CD4-positive, CD25-positive, alpha-beta regulatory T cell (primary cell): ENCODE results near the gene TANGO6. TPM values are rescaled to one million over a fixed set of nuclear protein-coding genes. Genes with fewer than 3 reads are reported as not detected.

Source experiments
- ATAC-seq, 2 donors: fragments of 150-1000 bp; cut with Tn5 transposase; one replicate each; pipeline ENCODE4 v1.10.0; 2021; ENCODE audit warnings: low read depth in 2 of 2, moderate number of reproducible peaks in 2 of 2, moderate library complexity in 1 of 2
- DNase-seq, 3 donors: peaks; one replicate each; pipeline versions ENCODE4 v3.0.0 to v3.0.0-alpha.2; 2012 to 2022; ENCODE audit warnings: mixed read lengths in 1 of 3
- H3K27ac ChIP-seq: one replicate; pipeline ENCODE4 v1.7.0; 2013; ENCODE audit warnings: mild to moderate bottlenecking, low read length; ENCODE audit not compliant: insufficient read depth, poor library complexity, severe bottlenecking
- H3K27me3 ChIP-seq: one replicate; pipeline ENCODE4 v1.7.0; 2013; ENCODE audit warnings: low read length; ENCODE audit not compliant: control insufficient read depth, insufficient read depth
- H3K36me3 ChIP-seq: one replicate; pipeline ENCODE4 v1.7.0; 2013; ENCODE audit warnings: mild to moderate bottlenecking, low read length, moderate library complexity; ENCODE audit not compliant: control insufficient read depth, insufficient read depth
- H3K4me1 ChIP-seq: 2 replicates; pipeline ENCODE4 v1.7.0; 2013; ENCODE audit warnings: mild to moderate bottlenecking, low read length; ENCODE audit not compliant: insufficient read depth, control insufficient read depth, poor library complexity, severe bottlenecking
- H3K4me3 ChIP-seq: one replicate; pipeline ENCODE4 v1.7.0; 2013; ENCODE audit warnings: low read depth, mild to moderate bottlenecking, low read length, moderate library complexity
- H3K9me3 ChIP-seq, 2 experiments: 1 replicate in 1 of 2; 2 replicates in 1 of 2; pipeline ENCODE4 v1.7.0; 2013; ENCODE audit warnings: low read length in 2 of 2, mild to moderate bottlenecking in 1 of 2, moderate library complexity in 1 of 2; ENCODE audit not compliant: control insufficient read depth in 2 of 2
- H3K27ac Mint-ChIP-seq, 3 donors: one replicate each; pipeline ENCODE4 v1.8.0; 2020 to 2022; ENCODE audit warnings: mild to moderate bottlenecking in 3 of 3, mixed read lengths in 3 of 3, moderate library complexity in 2 of 3
- H3K27me3 Mint-ChIP-seq: one replicate; pipeline ENCODE4 v1.8.0; 2022; ENCODE audit warnings: mild to moderate bottlenecking, mixed read lengths
- H3K36me3 Mint-ChIP-seq: one replicate; pipeline ENCODE4 v1.8.0; 2020; ENCODE audit warnings: mixed read lengths
- H3K4me1 Mint-ChIP-seq, 4 donors: one replicate each; pipeline ENCODE4 v1.8.0; 2020 to 2022; ENCODE audit warnings: mixed read lengths in 4 of 4, mild to moderate bottlenecking in 1 of 4
- H3K4me3 Mint-ChIP-seq, 4 donors: one replicate each; pipeline ENCODE4 v1.8.0; 2020 to 2022; ENCODE audit warnings: mild to moderate bottlenecking in 4 of 4, mixed read lengths in 4 of 4, moderate library complexity in 3 of 4
- H3K9me3 Mint-ChIP-seq, 7 donors: one replicate each; pipeline ENCODE4 v1.8.0; 2020 to 2022; ENCODE audit warnings: mixed read lengths in 7 of 7, mild to moderate bottlenecking in 3 of 7, moderate library complexity in 2 of 7
- polyA plus RNA-seq, 4 donors: library from polyadenylated mRNA; unstranded; fragments of 300-500 nt; fragmentation: Illumina TruSeq; gene quantifications; one replicate each; pipeline ENCODE4 v1.2.3, GENCODE V29; 2021
- total RNA-seq: library from RNA; stranded (reverse); gene quantifications from one replicate; pipeline ENCODE4 v1.2.3, GENCODE V29; 2022

The TANGO6 gene
- total and polyA plus RNA-seq, 5 donors from 2014 or later, result 9.5 to 30.9 (median 12.2) TPM

- Mint-ChIP-seq H3K4me3 (no peak overlapping the region), H3K27me3 (peaks cover 38% of the 10 kb centered on the region), H3K36me3 (no peaks in the 10 kb centered on the region), H3K4me1 (peaks cover 0 to 3% (median under 1%) of the 10 kb centered on the region in 4 donors), H3K27ac (no peak overlapping the region), H3K9me3 (no peaks in the 10 kb centered on the region)
- Histone ChIP-seq H3K4me3 (no peak overlapping the region), H3K27ac (no peak overlapping the region), H3K36me3 (no peaks in the 10 kb centered on the region), H3K4me1 (peaks cover under 1% of the 10 kb centered on the region), H3K27me3 (peaks cover 2% of the 10 kb centered on the region), H3K9me3 (no peaks in the 10 kb centered on the region)
- DNase-seq (no peak), ATAC-seq (no peak)
Observed at GRCh38 chr16:69100071-69100691, 256.9 kb downstream of the TANGO6 start.

- peak; percentile 40 to 45 for ATAC-seq
- peaks cover 17% of the 10 kb centered on the region for H3K36me3 Mint-ChIP-seq
Observed at GRCh38 chr16:69105501-69106361, 262.4 kb downstream of the TANGO6 start, which contains the start of gene HAS3. HAS3 (plus strand) TSS chr16:69105653; CDS start chr16:69109396, 3,743 bp downstream.

GRCh38 chr16:69106491-69107315, 263.4 kb downstream of the TANGO6 start:
- Mint-ChIP-seq H3K27ac (no peak overlapping the region), H3K4me3 (peak overlapping the region in 3 of 4 donors; percentile 32 to 70 (median 63)), H3K27me3 (peaks cover 50% of the 10 kb centered on the region), H3K4me1 (peaks cover 0 to 27% (median 9%) of the 10 kb centered on the region in 4 donors), H3K9me3 (peaks cover 0 to 2% (median 0%) of the 10 kb centered on the region in 7 donors), H3K36me3 (peaks cover 18% of the 10 kb centered on the region)
- Histone ChIP-seq H3K9me3 (no peaks in the 10 kb centered on the region), H3K4me3 (no peak overlapping the region), H3K27me3 (peaks cover 5% of the 10 kb centered on the region), H3K36me3 (no peaks in the 10 kb centered on the region), H3K27ac (no peak overlapping the region), H3K4me1 (peaks cover 25% of the 10 kb centered on the region)
- DNase-seq (peak in 1 of 3 donors; percentile 15), ATAC-seq (no peak)

More at GRCh38 chr16:69105501-69106361, 262.4 kb downstream of the TANGO6 start, which contains the start of gene HAS3:
- peaks cover 0 to 2% (median 0%) of the 10 kb centered on the region in 7 donors for H3K9me3 Mint-ChIP-seq
- no peak within 1 kb of the TSS for H3K27ac Mint-ChIP-seq
- peak within 1 kb of the TSS; percentile 78 to 92 (median 88) for H3K4me3 Mint-ChIP-seq
- Histone ChIP-seq H3K4me1 (peaks cover 25% of the 10 kb centered on the region), H3K27me3 (peaks cover 5% of the 10 kb centered on the region), H3K4me3 (no peak within 1 kb of the TSS), H3K36me3 (no peaks in the 10 kb centered on the region), H3K27ac (no peak within 1 kb of the TSS), H3K9me3 (no peaks in the 10 kb centered on the region)
- peaks cover 57% of the 10 kb centered on the region for H3K27me3 Mint-ChIP-seq
- H3K4me1 Mint-ChIP-seq, result peaks cover 0 to 27% (median 8%) of the 10 kb centered on the region in 4 donors
- DNase-seq, result peak in 1 of 3 donors; percentile 60

- DNase-seq, result no peak
- no peak overlapping the region for H3K27ac Mint-ChIP-seq
- H3K4me3 Mint-ChIP-seq, result peak overlapping the region in 2 of 4 donors; percentile 63 to 70
- ATAC-seq, result no peak
- peaks cover 47% of the 10 kb centered on the region for H3K27me3 Mint-ChIP-seq
- Histone ChIP-seq H3K27me3 (peaks cover 5% of the 10 kb centered on the region), H3K4me1 (peaks cover 25% of the 10 kb centered on the region), H3K36me3 (no peaks in the 10 kb centered on the region), H3K4me3 (no peak overlapping the region), H3K9me3 (no peaks in the 10 kb centered on the region), H3K27ac (no peak overlapping the region)
- peaks cover 24% of the 10 kb centered on the region for H3K36me3 Mint-ChIP-seq
- peaks cover 0 to 2% (median 0%) of the 10 kb centered on the region in 7 donors for H3K9me3 Mint-ChIP-seq
- H3K4me1 Mint-ChIP-seq, result peaks cover 0 to 27% (median 9%) of the 10 kb centered on the region in 4 donors
Observed at GRCh38 chr16:69107316-69107962, 264.1 kb downstream of the TANGO6 start.

GRCh38 chr16:69108064-69108904, 265.0 kb downstream of the TANGO6 start:
- no peaks in the 10 kb centered on the region for H3K36me3 ChIP-seq
- H3K27ac ChIP-seq, result no peak overlapping the region
- peaks cover 25% of the 10 kb centered on the region for H3K4me1 ChIP-seq
- ATAC-seq (no peak), DNase-seq (no peak)
- Mint-ChIP-seq H3K9me3 (peaks cover 0 to 2% (median 0%) of the 10 kb centered on the region in 7 donors), H3K27ac (no peak overlapping the region), H3K27me3 (peaks cover 41% of the 10 kb centered on the region), H3K4me1 (peaks cover 0 to 29% (median 9%) of the 10 kb centered on the region in 4 donors), H3K36me3 (peaks cover 24% of the 10 kb centered on the region), H3K4me3 (peak overlapping the region in 2 of 4 donors; percentile 39 to 63)
- H3K4me3 ChIP-seq, result no peak overlapping the region
- peaks cover 3% of the 10 kb centered on the region for H3K27me3 ChIP-seq
- H3K9me3 ChIP-seq, result no peaks in the 10 kb centered on the region

GRCh38 chr16:69108905-69109252, 265.5 kb downstream of the TANGO6 start:
- peaks cover 24% of the 10 kb centered on the region for H3K36me3 Mint-ChIP-seq
- Histone ChIP-seq H3K27me3 (peaks cover 3% of the 10 kb centered on the region), H3K36me3 (no peaks in the 10 kb centered on the region), H3K4me1 (peaks cover 25% of the 10 kb centered on the region), H3K4me3 (no peak overlapping the region), H3K9me3 (no peaks in the 10 kb centered on the region), H3K27ac (no peak overlapping the region)
- peaks cover 37% of the 10 kb centered on the region for H3K27me3 Mint-ChIP-seq
- ATAC-seq (no peak), DNase-seq (no peak)
- H3K4me3 Mint-ChIP-seq, result no peak overlapping the region
- H3K4me1 Mint-ChIP-seq, result peaks cover 0 to 29% (median 9%) of the 10 kb centered on the region in 4 donors
- H3K27ac Mint-ChIP-seq, result no peak overlapping the region
- peaks cover 0 to 2% (median 0%) of the 10 kb centered on the region in 7 donors for H3K9me3 Mint-ChIP-seq
